Astrocyte (in vitro differentiated cells and primary cell): Measurements from ENCODE around the gene B4GALT3. TPM values are rescaled to one million over a fixed set of nuclear protein-coding genes. Genes with fewer than 3 reads are reported as not detected.

Experiments used
- DNase-seq: peaks from one replicate; pipeline ENCODE4 v3.0.0-alpha.2; 2010; ENCODE audit warnings: low read depth
- FAIRE-seq: peaks from 2 replicates; lab custom pipeline; 2011; peaks lifted over from hg19 to GRCh38; lab: Jason Lieb, UNC
- H2AFZ ChIP-seq: 2 replicates; pipeline ENCODE4 v1.6.0; 2012; ENCODE audit warnings: low read depth, low read length, inconsistent platforms
- H3K27ac ChIP-seq: 2 replicates; pipeline ENCODE4 v1.5.1; 2011; ENCODE audit warnings: low read depth, low read length, inconsistent platforms
- H3K27me3 ChIP-seq: 2 replicates; pipeline ENCODE4 v1.6.0; 2011; ENCODE audit warnings: low read length, inconsistent platforms; ENCODE audit not compliant: insufficient read depth
- H3K36me3 ChIP-seq: 2 replicates; pipeline ENCODE4 v1.5.1; 2011; ENCODE audit warnings: low read length, inconsistent platforms; ENCODE audit not compliant: insufficient read depth
- H3K4me1 ChIP-seq: 2 replicates; pipeline ENCODE4 v1.5.1; 2011; ENCODE audit warnings: low read length, inconsistent platforms; ENCODE audit not compliant: insufficient read depth
- H3K4me2 ChIP-seq: 2 replicates; pipeline ENCODE4 v1.6.0; 2012; ENCODE audit warnings: low read length, inconsistent platforms
- H3K4me3 ChIP-seq: 2 replicates; pipeline ENCODE4 v1.5.1; 2011; ENCODE audit warnings: low read depth, mild to moderate bottlenecking, low read length, inconsistent platforms; ENCODE audit not compliant: insufficient read depth
- H3K79me2 ChIP-seq: 2 replicates; pipeline ENCODE4 v1.6.0; 2012; ENCODE audit warnings: mild to moderate bottlenecking, low read length, inconsistent platforms; ENCODE audit not compliant: insufficient read depth
- H3K9ac ChIP-seq: 2 replicates; pipeline ENCODE4 v1.6.0; 2012; ENCODE audit warnings: mild to moderate bottlenecking, low read length, inconsistent platforms
- H3K9me3 ChIP-seq: 2 replicates; pipeline ENCODE4 v1.5.1; 2012; ENCODE audit warnings: low read depth, mild to moderate bottlenecking, low read length, inconsistent platforms; ENCODE audit not compliant: insufficient read depth
- H4K20me1 ChIP-seq: 2 replicates; pipeline ENCODE4 v1.6.0; 2012; ENCODE audit warnings: low read length, inconsistent platforms; ENCODE audit not compliant: insufficient read depth
- H3K27ac Mint-ChIP-seq: one replicate; pipeline ENCODE4 v1.8.0; 2021; ENCODE audit warnings: mild to moderate bottlenecking, mixed read lengths; ENCODE audit not compliant: unreplicated experiment
- H3K27me3 Mint-ChIP-seq: one replicate; pipeline ENCODE4 v1.8.0; 2021; ENCODE audit warnings: low read depth, mixed read lengths; ENCODE audit not compliant: unreplicated experiment
- H3K36me3 Mint-ChIP-seq: one replicate; pipeline ENCODE4 v1.8.0; 2021; ENCODE audit warnings: low read depth, mixed read lengths; ENCODE audit not compliant: unreplicated experiment
- H3K4me1 Mint-ChIP-seq: one replicate; pipeline ENCODE4 v1.8.0; 2021; ENCODE audit warnings: low read depth, mixed read lengths; ENCODE audit not compliant: unreplicated experiment
- H3K4me3 Mint-ChIP-seq: one replicate; pipeline ENCODE4 v1.8.0; 2021; ENCODE audit warnings: mild to moderate bottlenecking, moderate library complexity, mixed read lengths; ENCODE audit not compliant: unreplicated experiment
- H3K9me3 Mint-ChIP-seq: one replicate; pipeline ENCODE4 v1.8.0; 2021; ENCODE audit warnings: mild to moderate bottlenecking, mixed read lengths; ENCODE audit not compliant: unreplicated experiment
- CTCF ChIP-seq: IDR thresholded peaks from 2 replicates; pipeline ENCODE4 v1.5.1; 2011; ENCODE audit warnings: low read depth, mild to moderate bottlenecking, inconsistent platforms, low read length, moderate library complexity; ENCODE audit not compliant: insufficient read depth
- EZH2 ChIP-seq: IDR thresholded peaks from 2 replicates; pipeline ENCODE4 v1.6.1; 2012; ENCODE audit warnings: mild to moderate bottlenecking, low read length, inconsistent platforms; ENCODE audit not compliant: insufficient read depth
- total RNA-seq: library from RNA; stranded (reverse); gene quantifications from 2 replicates; pipeline ENCODE4 v1.2.1, GENCODE V29; 2021

B4GALT3 gene
- total RNA-seq, 1 donor from 2014 or later, result 39.6 TPM

- FAIRE-seq (no peak), DNase-seq (no peak)
- Histone ChIP-seq H3K9me3 (no peaks in the 10 kb centered on the region), H3K36me3 (peaks cover 14% of the 10 kb centered on the region), H4K20me1 (no peaks in the 10 kb centered on the region), H2AFZ (no peak overlapping the region), H3K4me1 (peaks cover 19% of the 10 kb centered on the region), H3K4me3 (no peak overlapping the region), H3K27me3 (no peaks in the 10 kb centered on the region), H3K9ac (no peak overlapping the region), H3K79me2 (peaks cover 30% of the 10 kb centered on the region), H3K4me2 (no peak overlapping the region), H3K27ac (no peak overlapping the region)
- peak overlapping the region; percentile 42 for H3K4me3 Mint-ChIP-seq
- H3K27me3 Mint-ChIP-seq, result no peaks in the 10 kb centered on the region
- TF ChIP-seq EZH2 (no peak), CTCF (no peak)
- H3K36me3 Mint-ChIP-seq, result peaks cover 6% of the 10 kb centered on the region
- peak overlapping the region; percentile 11 for H3K27ac Mint-ChIP-seq
- H3K4me1 Mint-ChIP-seq, result peaks cover 19% of the 10 kb centered on the region
- no peaks in the 10 kb centered on the region for H3K9me3 Mint-ChIP-seq
These were observed 15.7 kb downstream of the B4GALT3 start for GRCh38 chr1:161161652-161162051.

- Histone ChIP-seq H3K36me3 (peaks cover 14% of the 10 kb centered on the region), H2AFZ (no peak overlapping the region), H3K4me3 (no peak overlapping the region), H3K4me1 (peaks cover 15% of the 10 kb centered on the region), H3K79me2 (peaks cover 32% of the 10 kb centered on the region), H3K9ac (no peak overlapping the region), H3K9me3 (no peaks in the 10 kb centered on the region), H3K27ac (no peak overlapping the region), H4K20me1 (no peaks in the 10 kb centered on the region), H3K27me3 (no peaks in the 10 kb centered on the region), H3K4me2 (peak overlapping the region; percentile 97)
- TF ChIP-seq EZH2 (no peak), CTCF (no peak)
- H3K36me3 Mint-ChIP-seq, result peaks cover 6% of the 10 kb centered on the region
- FAIRE-seq, result no peak
- H3K4me1 Mint-ChIP-seq, result peaks cover 19% of the 10 kb centered on the region
- H3K9me3 Mint-ChIP-seq, result no peaks in the 10 kb centered on the region
- H3K27ac Mint-ChIP-seq, result no peak overlapping the region
- no peaks in the 10 kb centered on the region for H3K27me3 Mint-ChIP-seq
- H3K4me3 Mint-ChIP-seq, result peak overlapping the region; percentile 86
- no peak for DNase-seq
These were observed 16.6 kb downstream of the B4GALT3 start for GRCh38 chr1:161160671-161161145.

GRCh38 chr1:161159913-161160243 is 17.4 kb downstream of the B4GALT3 start:
- no peaks in the 10 kb centered on the region for H4K20me1 ChIP-seq
- DNase-seq (no peak), FAIRE-seq (no peak)
- peak overlapping the region; percentile 86 for H3K4me3 Mint-ChIP-seq
- no peaks in the 10 kb centered on the region for H3K9me3 Mint-ChIP-seq
- H3K36me3 ChIP-seq, result peaks cover 14% of the 10 kb centered on the region
- H3K4me3 ChIP-seq, result peak overlapping the region; percentile 89
- peaks cover 12% of the 10 kb centered on the region for H3K4me1 ChIP-seq
- H3K36me3 Mint-ChIP-seq, result peaks cover 6% of the 10 kb centered on the region
- peak overlapping the region; percentile 83 for H3K27ac ChIP-seq
- peaks cover 19% of the 10 kb centered on the region for H3K4me1 Mint-ChIP-seq
- H2AFZ ChIP-seq, result peak overlapping the region; percentile 65
- H3K27me3 ChIP-seq, result no peaks in the 10 kb centered on the region
- H3K4me2 ChIP-seq, result peak overlapping the region; percentile 97
- H3K9me3 ChIP-seq, result no peaks in the 10 kb centered on the region
- peaks cover 40% of the 10 kb centered on the region for H3K79me2 ChIP-seq
- TF ChIP-seq EZH2 (no peak), CTCF (no peak)
- H3K27me3 Mint-ChIP-seq, result no peaks in the 10 kb centered on the region
- H3K9ac ChIP-seq, result peak overlapping the region; percentile 92
- H3K27ac Mint-ChIP-seq, result peak overlapping the region; percentile 73
